Ascending aorta (tissue), 2 donors: ENCODE results near the gene YJU2. TPM values are rescaled to one million over a fixed set of nuclear protein-coding genes. Genes with fewer than 3 reads are reported as not detected.

Experiments
- DNase-seq, 2 donors: peaks; one replicate each; pipeline ENCODE4 v3.0.0-alpha.2; 2019; ENCODE audit warnings: low spot score in 2 of 2
- H3K27ac ChIP-seq, 2 donors: fragments of 200-600 bp; sonication (generic); one replicate each; pipeline ENCODE4 v1.5.1; 2016 to 2017; ENCODE audit warnings: mild to moderate bottlenecking in 1 of 2
- H3K27me3 ChIP-seq: fragments of 200-600 bp; sonication (generic); one replicate; pipeline ENCODE4 v1.5.1; 2017
- H3K36me3 ChIP-seq, 2 donors: fragments of 200-600 bp; sonication (generic); one replicate each; pipeline ENCODE4 v1.5.1; 2016
- H3K4me1 ChIP-seq, 2 donors: fragments of 200-600 bp; sonication (generic); one replicate each; pipeline ENCODE4 v1.5.1; 2016 to 2017; ENCODE audit warnings: mild to moderate bottlenecking in 1 of 2
- H3K4me3 ChIP-seq, 2 donors: fragments of 200-600 bp; sonication (generic); one replicate each; pipeline ENCODE4 v1.5.1; 2016 to 2017; ENCODE audit warnings: mild to moderate bottlenecking in 1 of 2
- H3K9me3 ChIP-seq, 2 donors: fragments of 200-600 bp; sonication (generic); one replicate each; pipeline ENCODE4 v1.5.1; 2016
- CTCF ChIP-seq, 3 experiments: fragments of 200-600 bp in 2 of 3; fragments of 450-650 bp in 1 of 3; sonication (generic) in 2 of 3; IDR thresholded peaks; one replicate each; pipeline ENCODE4 v1.5.1; 2016 to 2019; ENCODE audit warnings: antibody characterized with exemption in 3 of 3, mild to moderate bottlenecking in 1 of 3, moderate library complexity in 1 of 3
- intact Hi-C: fragments of 100-400 bp; cut with DNase I; formaldehyde crosslinking; loops from one replicate; pipeline ENCODE4 v1.15.1; 2023
- total RNA-seq: library from RNA; depleted of rRNA; stranded (reverse); fragments of >200 nt; gene quantifications from one replicate; pipeline ENCODE4 v1.1.0, GENCODE V29; 2016

YJU2 gene
- total RNA-seq, 1 donor from 2014 or later: 64.6 TPM

- TF ChIP-seq CTCF (IDR thresholded peaks at IDR 0.05): no peak
- no peak overlapping the region for H3K27ac ChIP-seq
- intact Hi-C loops: no loop called here
- H3K36me3 ChIP-seq: no peaks in the 10 kb centered on the region
- DNase-seq: no peak
- H3K4me3 ChIP-seq: no peak overlapping the region
- no peaks in the 10 kb centered on the region for H3K9me3 ChIP-seq
- H3K4me1 ChIP-seq: no peaks in the 10 kb centered on the region
- no peaks in the 10 kb centered on the region for H3K27me3 ChIP-seq
Observed at GRCh38 chr19:4297901-4298809, 51.3 kb downstream of the YJU2 start.

GRCh38 chr19:4298810-4299550, 52.1 kb downstream of the YJU2 start:
- no peak for TF ChIP-seq CTCF (IDR thresholded peaks at IDR 0.05)
- Histone ChIP-seq H3K27me3 (no peaks in the 10 kb centered on the region), H3K36me3 (no peaks in the 10 kb centered on the region), H3K4me3 (no peak overlapping the region), H3K27ac (no peak overlapping the region), H3K9me3 (no peaks in the 10 kb centered on the region), H3K4me1 (no peaks in the 10 kb centered on the region)
- intact Hi-C loops: no loop called here
- no peak for DNase-seq

GRCh38 chr19:4300589-4300988, 53.7 kb downstream of the YJU2 start:
- intact Hi-C loops: no loop called here
- H3K4me3 ChIP-seq: no peak overlapping the region
- no peak for TF ChIP-seq CTCF (IDR thresholded peaks at IDR 0.05)
- no peak for DNase-seq
- no peaks in the 10 kb centered on the region for H3K4me1 ChIP-seq
- H3K36me3 ChIP-seq: no peaks in the 10 kb centered on the region
- no peaks in the 10 kb centered on the region for H3K27me3 ChIP-seq
- H3K27ac ChIP-seq: no peak overlapping the region
- no peaks in the 10 kb centered on the region for H3K9me3 ChIP-seq

- Histone ChIP-seq H3K9me3 (no peaks in the 10 kb centered on the region), H3K27ac (no peak overlapping the region), H3K4me1 (no peaks in the 10 kb centered on the region), H3K27me3 (no peaks in the 10 kb centered on the region), H3K4me3 (no peak overlapping the region), H3K36me3 (no peaks in the 10 kb centered on the region)
- no peak for DNase-seq
- TF ChIP-seq CTCF (IDR thresholded peaks at IDR 0.05): no peak
- intact Hi-C loops: no loop called here
Observed at GRCh38 chr19:4301590-4302242, 54.8 kb downstream of the YJU2 start.

- H3K4me1 ChIP-seq: no peaks in the 10 kb centered on the region
- H3K27me3 ChIP-seq: no peaks in the 10 kb centered on the region
- no peak for TF ChIP-seq CTCF (IDR thresholded peaks at IDR 0.05)
- no peak within 1 kb of the TSS for H3K27ac ChIP-seq
- DNase-seq: no peak
- H3K9me3 ChIP-seq: no peaks in the 10 kb centered on the region
- H3K36me3 ChIP-seq: no peaks in the 10 kb centered on the region
- no peak within 1 kb of the TSS for H3K4me3 ChIP-seq
- intact Hi-C loops: no loop called here
Observed at GRCh38 chr19:4302243-4302640, 55.4 kb downstream of the YJU2 start, which contains the start of gene TMIGD2. TSS of gene TMIGD2 (minus strand) at chr19:4302389. CDS start at chr19:4302385, 4 bp downstream.
